NOMO-1 treated with dmso at 0.1 percent for 144 hours (cell line): Measurements from ENCODE around the gene TRAPPC4.

Experiments
- DNase-seq: peaks from one replicate; lab custom pipeline; 2025; ENCODE audit not compliant: unreplicated experiment; lab: John Stamatoyannopoulos, UW

The TRAPPC4 gene

GRCh38 chr11:119061256-119061655, 42.7 kb downstream of the TRAPPC4 start:
- DNase-seq, result no peak

GRCh38 chr11:119062779-119063178, 44.2 kb downstream of the TRAPPC4 start:
- DNase-seq, result no peak

DNA sequence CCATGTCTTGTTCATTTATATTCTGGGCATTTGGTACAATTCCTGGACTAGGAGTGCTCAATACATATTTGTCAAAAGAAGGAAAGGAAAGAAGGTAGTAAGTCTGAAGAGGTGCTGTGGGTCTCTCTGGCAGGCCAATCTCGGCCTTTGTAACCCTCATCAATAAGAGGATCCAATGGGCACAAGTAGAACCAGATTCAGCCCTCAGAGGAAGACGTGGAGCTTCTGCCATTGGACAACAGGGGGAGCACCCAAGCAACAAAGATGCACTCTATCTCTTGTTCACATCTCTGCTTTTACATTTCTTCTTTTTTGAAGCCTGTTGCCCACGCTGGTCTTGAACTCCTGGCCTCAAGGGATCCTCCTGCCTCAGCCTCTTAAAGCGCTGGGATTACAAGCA, 46.8 kb downstream of the TRAPPC4 start:
- no peak for DNase-seq

GRCh38 chr11:119067371-119068222, 49.0 kb downstream of the TRAPPC4 start, which contains the start of gene VPS11:
Gene VPS11, plus strand, starts transcription at chr11:119067818. Its CDS starts 6 bp downstream, at chr11:119067824.
- peak; percentile 96 for DNase-seq
